ENCODE results near the gene PRKAG2.

The PRKAG2 gene

DNA sequence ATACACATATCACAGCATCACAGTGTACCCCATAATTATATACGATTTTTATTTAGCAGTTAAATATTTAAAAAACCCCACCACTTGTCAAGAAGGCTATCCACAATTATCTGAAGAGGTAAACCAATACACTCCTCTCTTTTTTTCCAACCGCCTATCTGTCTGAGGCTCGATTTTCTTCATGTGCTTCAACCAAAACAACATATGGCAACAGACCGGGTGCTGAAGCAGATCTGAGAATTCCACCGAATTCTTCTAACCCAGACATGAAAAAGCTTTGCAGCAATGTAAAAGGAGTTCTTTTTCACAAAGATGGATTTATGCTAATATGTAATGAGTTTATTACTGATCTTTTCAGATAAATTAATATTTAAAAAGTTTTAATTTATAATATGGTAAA is 224.8 kb downstream of the PRKAG2 start:
- Histone ChIP-seq H3K4me3 (ENCODE audit: low read length in 2 of 2) (no peak overlapping the region), H3K9me3 (ENCODE audit: control insufficient read depth in 2 of 2, low read length in 2 of 2) (no peaks in the 10 kb centered on the region), H3K27ac (ENCODE audit: low read length) (peak overlapping the region; percentile 68), H3K27me3 (ENCODE audit: control insufficient read depth in 1 of 2, insufficient read depth in 2 of 2, low read length in 2 of 2) (no peaks in the 10 kb centered on the region), H3K36me3 (ENCODE audit: control insufficient read depth in 2 of 2, insufficient read depth in 2 of 2, low read length in 2 of 2) (no peaks in the 10 kb centered on the region), H3K9ac (ENCODE audit: low read length in 2 of 2) (peak overlapping the region in 1 of 2 donors; percentile 0), H3K4me1 (ENCODE audit: control insufficient read depth, insufficient read depth, low read length) (peaks cover 7% of the 10 kb centered on the region)

DNA sequence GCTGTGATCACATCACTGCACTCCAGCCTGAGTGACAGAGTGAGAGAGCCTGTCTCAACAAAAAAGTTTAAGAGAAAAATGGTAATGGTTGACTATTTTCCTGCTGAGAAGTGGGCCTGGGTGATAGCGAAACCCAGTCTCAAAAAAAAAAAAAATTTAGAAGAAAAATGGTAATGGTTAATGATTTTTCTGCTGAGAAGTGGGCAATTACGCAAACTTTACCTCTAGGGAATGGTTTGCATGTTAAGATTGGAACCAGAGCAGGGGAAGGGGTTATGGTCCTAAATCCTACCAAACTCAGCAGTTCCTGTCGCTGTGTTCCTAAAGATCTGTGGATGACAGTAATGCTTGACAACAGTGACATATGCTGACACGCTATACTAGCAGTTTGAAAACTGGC is 226.8 kb downstream of the PRKAG2 start:
- no peak overlapping the region for H3K27ac ChIP-seq (ENCODE audit: low read length)
- H3K9ac ChIP-seq (ENCODE audit: low read length in 2 of 2): no peak overlapping the region
- no peaks in the 10 kb centered on the region for H3K36me3 ChIP-seq (ENCODE audit: control insufficient read depth in 2 of 2, insufficient read depth in 2 of 2, low read length in 2 of 2)
- H3K9me3 ChIP-seq (ENCODE audit: control insufficient read depth in 2 of 2, low read length in 2 of 2): peaks cover 0 to 2% of the 10 kb centered on the region in 2 donors
- no peaks in the 10 kb centered on the region for H3K27me3 ChIP-seq (ENCODE audit: control insufficient read depth in 1 of 2, insufficient read depth in 2 of 2, low read length in 2 of 2)
- H3K4me1 ChIP-seq (ENCODE audit: control insufficient read depth, insufficient read depth, low read length): peaks cover 7% of the 10 kb centered on the region
- H3K4me3 ChIP-seq (ENCODE audit: low read length in 2 of 2): no peak overlapping the region

GRCh38 chr7:151648429-151648828 is 228.5 kb downstream of the PRKAG2 start:
- no peaks in the 10 kb centered on the region for H3K27me3 ChIP-seq (ENCODE audit: control insufficient read depth in 1 of 2, insufficient read depth in 2 of 2, low read length in 2 of 2)
- no peak overlapping the region for H3K9ac ChIP-seq (ENCODE audit: low read length in 2 of 2)
- no peak overlapping the region for H3K4me3 ChIP-seq (ENCODE audit: low read length in 2 of 2)
- peaks cover 0 to 3% of the 10 kb centered on the region in 2 donors for H3K9me3 ChIP-seq (ENCODE audit: control insufficient read depth in 2 of 2, low read length in 2 of 2)
- peaks cover 7% of the 10 kb centered on the region for H3K4me1 ChIP-seq (ENCODE audit: control insufficient read depth, insufficient read depth, low read length)
- no peak overlapping the region for H3K27ac ChIP-seq (ENCODE audit: low read length)
- H3K36me3 ChIP-seq (ENCODE audit: control insufficient read depth in 2 of 2, insufficient read depth in 2 of 2, low read length in 2 of 2): no peaks in the 10 kb centered on the region

GRCh38 chr7:151647874-151648273 is 229.0 kb downstream of the PRKAG2 start:
- Histone ChIP-seq H3K4me1 (ENCODE audit: control insufficient read depth, insufficient read depth, low read length) (peaks cover 7% of the 10 kb centered on the region), H3K27ac (ENCODE audit: low read length) (no peak overlapping the region), H3K36me3 (ENCODE audit: control insufficient read depth in 2 of 2, insufficient read depth in 2 of 2, low read length in 2 of 2) (no peaks in the 10 kb centered on the region), H3K4me3 (ENCODE audit: low read length in 2 of 2) (no peak overlapping the region), H3K27me3 (ENCODE audit: control insufficient read depth in 1 of 2, insufficient read depth in 2 of 2, low read length in 2 of 2) (no peaks in the 10 kb centered on the region), H3K9ac (ENCODE audit: low read length in 2 of 2) (no peak overlapping the region), H3K9me3 (ENCODE audit: control insufficient read depth in 2 of 2, low read length in 2 of 2) (peaks cover 0 to 3% of the 10 kb centered on the region in 2 donors)

GRCh38 chr7:151647006-151647405 is 229.9 kb downstream of the PRKAG2 start:
- H3K27me3 ChIP-seq (ENCODE audit: control insufficient read depth in 1 of 2, insufficient read depth in 2 of 2, low read length in 2 of 2): no peaks in the 10 kb centered on the region
- H3K9me3 ChIP-seq (ENCODE audit: control insufficient read depth in 2 of 2, low read length in 2 of 2): peaks cover 0 to 3% of the 10 kb centered on the region in 2 donors
- no peak overlapping the region for H3K9ac ChIP-seq (ENCODE audit: low read length in 2 of 2)
- no peak overlapping the region for H3K27ac ChIP-seq (ENCODE audit: low read length)
- no peaks in the 10 kb centered on the region for H3K36me3 ChIP-seq (ENCODE audit: control insufficient read depth in 2 of 2, insufficient read depth in 2 of 2, low read length in 2 of 2)
- H3K4me3 ChIP-seq (ENCODE audit: low read length in 2 of 2): no peak overlapping the region
- H3K4me1 ChIP-seq (ENCODE audit: control insufficient read depth, insufficient read depth, low read length): peaks cover 7% of the 10 kb centered on the region

DNA sequence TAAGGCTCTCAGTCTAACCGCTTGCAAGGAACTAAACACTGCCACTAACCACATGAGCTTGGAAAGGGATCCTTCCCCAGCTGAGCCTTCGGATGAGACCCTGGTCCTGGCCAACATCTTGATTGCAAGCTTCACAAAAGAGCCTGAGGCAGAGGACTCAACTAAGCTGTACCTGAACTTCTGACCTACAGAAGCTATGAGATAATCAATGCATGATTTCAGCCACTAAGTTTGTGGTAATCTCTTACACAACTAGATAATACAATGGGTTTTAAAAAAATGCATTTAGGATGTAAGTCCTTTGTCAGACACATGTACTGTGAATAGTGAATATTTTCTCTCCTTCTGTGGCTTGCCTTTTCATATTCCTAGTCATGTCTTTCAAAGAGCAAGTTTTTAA is 231.6 kb downstream of the PRKAG2 start:
- no peak overlapping the region for H3K4me3 ChIP-seq (ENCODE audit: low read length in 2 of 2)
- no peaks in the 10 kb centered on the region for H3K27me3 ChIP-seq (ENCODE audit: control insufficient read depth in 1 of 2, insufficient read depth in 2 of 2, low read length in 2 of 2)
- no peaks in the 10 kb centered on the region for H3K4me1 ChIP-seq (ENCODE audit: control insufficient read depth, insufficient read depth, low read length)
- H3K27ac ChIP-seq (ENCODE audit: low read length): no peak overlapping the region
- no peak overlapping the region for H3K9ac ChIP-seq (ENCODE audit: low read length in 2 of 2)
- H3K36me3 ChIP-seq (ENCODE audit: control insufficient read depth in 2 of 2, insufficient read depth in 2 of 2, low read length in 2 of 2): no peaks in the 10 kb centered on the region
- peaks cover 0 to 3% of the 10 kb centered on the region in 2 donors for H3K9me3 ChIP-seq (ENCODE audit: control insufficient read depth in 2 of 2, low read length in 2 of 2)

- no peaks in the 10 kb centered on the region for H3K27me3 ChIP-seq (ENCODE audit: control insufficient read depth in 1 of 2, insufficient read depth in 2 of 2, low read length in 2 of 2)
- peaks cover 1% of the 10 kb centered on the region for H3K4me1 ChIP-seq (ENCODE audit: control insufficient read depth, insufficient read depth, low read length)
- peaks cover 0 to 3% of the 10 kb centered on the region in 2 donors for H3K9me3 ChIP-seq (ENCODE audit: control insufficient read depth in 2 of 2, low read length in 2 of 2)
- no peaks in the 10 kb centered on the region for H3K36me3 ChIP-seq (ENCODE audit: control insufficient read depth in 2 of 2, insufficient read depth in 2 of 2, low read length in 2 of 2)
- H3K4me3 ChIP-seq (ENCODE audit: low read length in 2 of 2): no peak overlapping the region
- no peak overlapping the region for H3K27ac ChIP-seq (ENCODE audit: low read length)
- no peak overlapping the region for H3K9ac ChIP-seq (ENCODE audit: low read length in 2 of 2)
Observed at GRCh38 chr7:151644554-151644953, 232.4 kb downstream of the PRKAG2 start.

DNA sequence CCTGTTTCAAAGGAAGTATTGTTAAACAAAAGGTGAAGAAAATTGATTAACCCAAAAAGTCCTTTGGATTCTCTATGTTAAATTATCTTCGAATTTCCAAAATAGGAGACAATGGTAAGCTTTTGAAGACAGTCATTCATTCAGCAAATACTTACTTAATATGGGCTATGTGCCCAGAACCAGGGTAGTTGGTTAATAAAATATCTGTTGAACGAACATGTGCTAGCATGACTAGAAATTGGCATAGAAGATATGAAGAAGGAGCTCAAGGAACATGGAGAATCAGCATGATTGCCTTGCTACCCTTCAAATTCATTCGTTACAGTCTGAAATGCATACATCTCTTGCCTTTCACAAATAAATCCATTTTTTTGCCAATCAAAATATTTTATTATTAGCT is 234.2 kb downstream of the PRKAG2 start:
- Histone ChIP-seq H3K9ac (ENCODE audit: low read length in 2 of 2) (no peak overlapping the region), H3K36me3 (ENCODE audit: control insufficient read depth in 2 of 2, insufficient read depth in 2 of 2, low read length in 2 of 2) (no peaks in the 10 kb centered on the region), H3K4me1 (ENCODE audit: control insufficient read depth, insufficient read depth, low read length) (peaks cover 17% of the 10 kb centered on the region), H3K4me3 (ENCODE audit: low read length in 2 of 2) (no peak overlapping the region), H3K9me3 (ENCODE audit: control insufficient read depth in 2 of 2, low read length in 2 of 2) (peaks cover 0 to 3% of the 10 kb centered on the region in 2 donors), H3K27ac (ENCODE audit: low read length) (no peak overlapping the region), H3K27me3 (ENCODE audit: control insufficient read depth in 1 of 2, insufficient read depth in 2 of 2, low read length in 2 of 2) (no peaks in the 10 kb centered on the region)

DNA sequence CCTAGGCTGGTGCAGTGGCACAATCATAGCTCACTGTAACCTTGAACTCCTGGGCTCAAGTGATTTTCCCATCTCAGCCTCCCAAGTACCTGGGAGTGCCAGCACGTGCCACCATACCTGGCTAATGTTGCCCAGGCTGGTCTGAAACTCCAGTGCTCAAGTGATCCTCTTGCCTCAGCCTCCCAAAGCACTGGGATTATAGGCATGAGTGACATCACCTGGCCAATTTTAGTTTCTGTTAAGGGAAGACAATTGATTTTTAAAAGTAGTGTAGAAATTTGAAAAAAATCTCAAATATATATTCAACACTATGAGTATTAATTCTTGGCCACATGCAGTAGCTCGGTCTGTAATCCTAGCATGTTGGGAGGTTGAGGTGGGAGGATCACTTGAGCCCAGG is 235.3 kb downstream of the PRKAG2 start:
- Histone ChIP-seq H3K4me3 (ENCODE audit: low read length in 2 of 2) (no peak overlapping the region), H3K27me3 (ENCODE audit: control insufficient read depth in 1 of 2, insufficient read depth in 2 of 2, low read length in 2 of 2) (no peaks in the 10 kb centered on the region), H3K4me1 (ENCODE audit: control insufficient read depth, insufficient read depth, low read length) (peaks cover 22% of the 10 kb centered on the region), H3K9ac (ENCODE audit: low read length in 2 of 2) (no peak overlapping the region), H3K27ac (ENCODE audit: low read length) (no peak overlapping the region), H3K36me3 (ENCODE audit: control insufficient read depth in 2 of 2, insufficient read depth in 2 of 2, low read length in 2 of 2) (no peaks in the 10 kb centered on the region), H3K9me3 (ENCODE audit: control insufficient read depth in 2 of 2, low read length in 2 of 2) (peaks cover 0 to 3% of the 10 kb centered on the region in 2 donors)

DNA sequence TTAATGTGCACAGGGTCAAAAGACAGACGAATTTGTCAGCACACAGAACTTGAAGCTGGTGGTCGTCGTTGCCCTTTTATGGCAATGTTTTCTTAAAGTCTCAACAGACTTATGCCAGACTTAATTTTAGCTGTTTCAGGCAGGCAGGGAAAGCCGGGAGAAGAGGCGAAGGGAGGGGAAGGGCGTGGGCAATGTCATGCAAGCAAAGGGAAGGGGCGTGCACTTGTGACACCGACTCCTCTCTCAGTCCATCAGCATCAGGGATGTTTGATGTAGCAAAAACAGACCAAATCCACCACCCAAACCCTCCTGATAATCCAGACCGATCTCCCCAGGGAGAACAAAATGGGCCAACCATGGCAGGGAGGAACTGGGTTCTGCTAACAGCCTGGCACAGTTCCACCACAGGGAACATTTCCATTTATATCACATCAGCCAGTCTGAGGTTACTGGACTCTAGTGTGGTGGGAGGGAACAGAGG is 239.1 kb downstream of the PRKAG2 start:
- H3K4me3 ChIP-seq (ENCODE audit: low read length in 2 of 2): peak overlapping the region; percentile 13 to 58
- H3K9ac ChIP-seq (ENCODE audit: low read length in 2 of 2): peak overlapping the region; percentile 53 to 64
- H3K36me3 ChIP-seq (ENCODE audit: control insufficient read depth in 2 of 2, insufficient read depth in 2 of 2, low read length in 2 of 2): no peaks in the 10 kb centered on the region
- H3K27me3 ChIP-seq (ENCODE audit: control insufficient read depth in 1 of 2, insufficient read depth in 2 of 2, low read length in 2 of 2): no peaks in the 10 kb centered on the region
- H3K4me1 ChIP-seq (ENCODE audit: control insufficient read depth, insufficient read depth, low read length): peaks cover 22% of the 10 kb centered on the region
- peaks cover 0 to 1% of the 10 kb centered on the region in 2 donors for H3K9me3 ChIP-seq (ENCODE audit: control insufficient read depth in 2 of 2, low read length in 2 of 2)
- H3K27ac ChIP-seq (ENCODE audit: low read length): peak overlapping the region; percentile 74

DNA sequence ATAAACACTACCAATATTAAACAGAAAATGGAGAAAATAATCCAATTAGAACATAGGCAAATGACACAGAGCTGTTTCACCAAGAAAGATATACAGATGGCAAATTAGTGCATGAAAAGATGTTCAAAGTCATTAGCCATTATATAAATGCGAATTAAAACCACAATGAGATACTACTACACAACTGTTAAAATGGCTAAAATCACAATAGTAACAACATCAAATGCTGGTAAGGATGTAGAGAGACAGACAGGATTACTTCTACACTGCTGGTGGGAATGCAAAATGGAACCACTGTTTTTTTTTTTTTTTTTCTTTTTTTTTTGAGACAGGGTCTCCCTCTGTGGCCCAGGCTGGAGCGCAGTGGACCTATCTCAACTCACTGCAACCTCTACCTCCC is 242.3 kb downstream of the PRKAG2 start:
- H3K36me3 ChIP-seq (ENCODE audit: control insufficient read depth in 2 of 2, insufficient read depth in 2 of 2, low read length in 2 of 2): no peaks in the 10 kb centered on the region
- H3K4me1 ChIP-seq (ENCODE audit: control insufficient read depth, insufficient read depth, low read length): peaks cover 38% of the 10 kb centered on the region
- H3K9ac ChIP-seq (ENCODE audit: low read length in 2 of 2): no peak overlapping the region
- peaks cover 0 to 3% of the 10 kb centered on the region in 2 donors for H3K9me3 ChIP-seq (ENCODE audit: control insufficient read depth in 2 of 2, low read length in 2 of 2)
- no peaks in the 10 kb centered on the region for H3K27me3 ChIP-seq (ENCODE audit: control insufficient read depth in 1 of 2, insufficient read depth in 2 of 2, low read length in 2 of 2)
- H3K27ac ChIP-seq (ENCODE audit: low read length): no peak overlapping the region
- H3K4me3 ChIP-seq (ENCODE audit: low read length in 2 of 2): no peak overlapping the region

Measured in stomach smooth muscle (tissue), 2 donors.